SKM-1 treated with dmso at 0.1 percent for 144 hours (cell line): ENCODE results near the gene CCNYL1.
"Not testable (repeated sequence)": the region's sequence is repeated elsewhere in the genome, so short reads cannot be mapped to it uniquely, and the experiment has no call there.

ENCODE experiments used
- DNase-seq: peaks from one replicate; lab custom pipeline; 2025; ENCODE audit not compliant: unreplicated experiment; lab: John Stamatoyannopoulos, UW

The CCNYL1 gene

GRCh38 chr2:207710814-207711740 is at the start of gene CCNYL1:
TSS of gene CCNYL1 (plus strand) at chr2:207711640. CDS start at chr2:207711897, 257 bp downstream.
- peak; percentile 98 for DNase-seq

DNA sequence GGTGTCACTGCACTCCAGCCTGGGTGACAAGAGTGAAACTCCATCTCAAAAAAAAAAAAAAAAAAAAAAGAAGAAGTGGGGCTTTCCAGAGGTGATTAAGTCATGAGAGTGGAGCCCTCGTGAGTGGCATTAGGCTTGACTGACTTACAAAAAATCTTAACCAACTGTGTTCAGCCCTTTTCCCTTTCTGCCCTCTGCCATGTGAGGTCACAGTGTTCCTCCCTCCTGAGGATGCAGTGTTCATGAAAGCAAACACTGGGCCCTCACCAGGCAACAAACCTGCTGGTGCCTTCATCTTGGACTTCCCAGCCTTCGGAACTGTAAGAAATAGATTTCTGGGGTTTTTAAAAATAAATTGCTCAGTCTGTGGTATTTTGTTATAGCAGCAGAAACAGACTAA is 49.2 kb upstream of the CCNYL1 start:
- DNase-seq = peak; percentile 10

GRCh38 chr2:207663870-207664545 is 47.4 kb upstream of the CCNYL1 start:
- no peak for DNase-seq

GRCh38 chr2:207670887-207671286 is 40.6 kb upstream of the CCNYL1 start:
- no peak for DNase-seq

- DNase-seq = no peak
Observed at GRCh38 chr2:207673431-207673830, 38.0 kb upstream of the CCNYL1 start.

GRCh38 chr2:207674266-207674774 is 37.1 kb upstream of the CCNYL1 start:
- no peak for DNase-seq

DNA sequence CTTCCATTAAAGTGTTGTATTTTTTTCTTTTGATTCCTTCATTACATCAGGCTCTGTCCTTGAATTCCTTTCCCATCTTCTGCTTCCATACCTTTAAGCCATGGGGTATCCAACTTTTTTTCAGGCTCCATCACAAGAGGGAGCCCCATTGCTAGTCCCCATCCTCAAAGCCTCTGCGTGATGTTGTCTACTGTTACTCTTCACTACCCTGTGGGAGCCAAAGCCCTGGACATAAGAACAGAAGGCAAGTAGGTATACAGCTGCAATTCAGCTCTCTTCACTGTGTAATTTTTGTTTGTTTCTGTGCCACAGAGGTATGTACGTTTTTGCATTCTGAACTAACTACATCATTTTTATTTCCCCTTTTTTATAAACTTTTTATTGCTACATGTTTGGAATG is 36.6 kb upstream of the CCNYL1 start:
- DNase-seq = no peak

GRCh38 chr2:207676827-207677354 is 34.5 kb upstream of the CCNYL1 start:
- DNase-seq = no peak

DNA sequence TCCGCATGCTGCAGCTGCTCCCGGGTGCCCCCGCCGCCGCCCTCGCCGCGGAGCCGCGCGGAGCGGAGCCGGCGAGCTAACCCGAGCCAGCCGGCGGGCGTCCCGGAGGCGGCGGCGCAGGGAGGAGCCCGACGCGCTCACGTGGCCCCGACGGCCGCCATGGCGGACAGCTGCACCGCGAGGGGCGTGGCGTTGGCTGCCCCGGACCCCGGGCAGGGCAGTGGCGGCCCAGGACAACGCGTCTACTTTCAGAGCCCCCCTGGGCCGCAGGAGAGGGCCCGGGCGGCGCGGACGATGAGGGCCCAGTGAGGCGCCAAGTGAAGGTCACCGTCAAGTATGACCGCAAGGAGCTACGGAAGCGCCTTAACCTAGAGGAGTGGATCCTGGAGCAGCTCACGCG is 30.0 kb upstream of the CCNYL1 start:
- DNase-seq = no peak

DNA sequence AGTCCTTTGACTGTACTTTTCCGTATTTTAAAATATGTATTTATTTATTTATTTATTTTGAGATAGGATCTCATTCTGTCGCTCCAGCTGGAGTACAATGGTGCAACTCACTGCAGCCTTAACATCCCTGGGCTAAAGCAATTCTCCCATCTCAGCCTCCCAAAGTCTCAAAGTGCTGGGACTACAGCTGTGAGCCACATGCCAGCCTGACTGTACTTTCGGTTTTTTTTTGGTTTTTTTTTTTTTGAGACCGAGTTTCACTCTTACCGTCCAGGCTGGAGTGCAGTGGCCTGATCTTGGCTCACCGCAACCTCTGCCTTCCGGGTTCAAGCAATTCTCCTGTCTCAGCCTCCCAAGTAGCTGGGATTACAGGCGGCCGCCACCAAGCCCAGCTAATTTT is 28.9 kb upstream of the CCNYL1 start:
- DNase-seq = no peak

GRCh38 chr2:207683438-207683837 is 28.0 kb upstream of the CCNYL1 start:
- DNase-seq = no peak

DNA sequence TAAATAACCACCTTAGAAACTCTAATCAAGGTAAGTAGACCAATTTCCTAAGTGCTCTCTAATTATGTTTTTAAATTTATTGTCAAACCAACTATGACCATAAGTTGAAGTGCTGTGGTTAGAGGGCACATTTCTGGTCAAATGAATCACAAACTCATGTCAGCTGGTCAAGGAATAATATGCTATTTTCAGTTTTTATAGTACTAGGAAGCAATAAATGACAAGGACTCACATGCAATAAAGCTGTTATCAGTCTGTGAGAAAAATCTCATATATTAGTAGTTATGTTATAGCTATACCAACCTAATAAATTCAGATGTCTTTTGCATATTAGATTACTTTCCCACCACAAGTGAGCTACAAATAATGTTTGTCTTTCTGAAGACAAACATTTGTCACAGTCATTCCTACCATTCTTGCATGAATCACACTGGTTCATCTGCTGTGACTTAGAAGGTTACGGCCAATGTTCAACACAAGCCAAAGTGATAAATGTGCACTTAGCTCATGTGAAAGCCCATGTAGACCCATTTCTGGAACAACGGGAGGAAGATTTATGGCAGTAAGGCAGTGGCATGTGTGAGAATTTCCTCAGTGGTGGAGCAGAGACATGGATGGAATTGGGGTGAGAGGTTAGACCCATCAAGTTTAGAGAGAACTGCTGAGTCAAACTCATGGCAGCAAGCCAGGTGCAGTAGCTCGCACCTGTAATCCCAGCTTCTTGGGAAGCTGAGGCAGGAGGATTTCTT is 27.4 kb upstream of the CCNYL1 start:
- DNase-seq = no peak

- no peak for DNase-seq
Observed at GRCh38 chr2:207686812-207687211, 24.6 kb upstream of the CCNYL1 start.

DNA sequence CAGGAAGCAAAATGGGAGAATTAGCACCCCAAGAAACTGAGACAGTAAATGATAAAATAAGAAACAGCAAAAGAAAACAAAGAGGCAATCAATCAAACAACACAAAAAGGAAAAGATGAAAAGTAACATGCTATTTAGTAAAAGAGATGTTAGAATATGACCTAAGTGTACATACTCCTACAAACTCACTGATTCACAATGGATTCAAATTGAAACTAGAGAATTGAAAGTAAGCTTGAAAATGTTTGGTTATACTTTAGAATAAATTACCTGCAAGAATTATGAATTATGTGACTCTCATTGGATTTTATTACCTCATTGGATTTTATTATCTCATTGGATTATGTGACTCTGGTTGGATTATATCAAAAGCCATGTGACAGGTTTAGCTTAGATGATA is 22.8 kb upstream of the CCNYL1 start:
- DNase-seq = no peak

DNA sequence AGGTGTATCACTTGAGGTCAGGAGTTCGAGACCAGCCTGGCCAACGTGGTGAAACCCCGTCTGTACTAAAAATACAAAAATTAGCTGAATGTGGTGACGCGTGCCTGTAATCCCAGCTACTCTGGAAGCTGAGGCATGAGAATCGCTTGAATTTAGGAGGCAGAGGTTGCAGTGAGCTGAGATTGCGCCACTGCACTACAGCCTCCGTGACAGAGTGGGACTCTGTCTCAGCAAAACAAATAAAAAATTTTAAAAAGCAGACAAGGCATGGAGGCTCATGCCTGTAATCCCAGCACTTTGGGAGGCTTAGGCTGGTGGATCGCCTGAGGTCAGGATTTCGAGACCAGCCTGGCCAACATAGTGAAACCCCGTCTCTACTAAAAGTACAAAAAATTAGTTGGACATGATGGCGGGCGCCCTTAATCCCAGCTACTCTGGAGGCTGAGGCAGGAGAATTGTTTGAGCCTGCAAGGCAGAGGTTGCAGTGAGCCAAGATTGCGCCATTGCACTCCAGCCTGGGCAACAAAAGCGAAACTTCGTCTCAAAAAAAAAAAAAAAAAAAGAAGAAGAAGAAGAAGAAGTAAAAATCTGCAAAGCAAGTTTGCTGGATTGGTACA is 20.5 kb upstream of the CCNYL1 start:
- not testable (repeated sequence) for DNase-seq

DNA sequence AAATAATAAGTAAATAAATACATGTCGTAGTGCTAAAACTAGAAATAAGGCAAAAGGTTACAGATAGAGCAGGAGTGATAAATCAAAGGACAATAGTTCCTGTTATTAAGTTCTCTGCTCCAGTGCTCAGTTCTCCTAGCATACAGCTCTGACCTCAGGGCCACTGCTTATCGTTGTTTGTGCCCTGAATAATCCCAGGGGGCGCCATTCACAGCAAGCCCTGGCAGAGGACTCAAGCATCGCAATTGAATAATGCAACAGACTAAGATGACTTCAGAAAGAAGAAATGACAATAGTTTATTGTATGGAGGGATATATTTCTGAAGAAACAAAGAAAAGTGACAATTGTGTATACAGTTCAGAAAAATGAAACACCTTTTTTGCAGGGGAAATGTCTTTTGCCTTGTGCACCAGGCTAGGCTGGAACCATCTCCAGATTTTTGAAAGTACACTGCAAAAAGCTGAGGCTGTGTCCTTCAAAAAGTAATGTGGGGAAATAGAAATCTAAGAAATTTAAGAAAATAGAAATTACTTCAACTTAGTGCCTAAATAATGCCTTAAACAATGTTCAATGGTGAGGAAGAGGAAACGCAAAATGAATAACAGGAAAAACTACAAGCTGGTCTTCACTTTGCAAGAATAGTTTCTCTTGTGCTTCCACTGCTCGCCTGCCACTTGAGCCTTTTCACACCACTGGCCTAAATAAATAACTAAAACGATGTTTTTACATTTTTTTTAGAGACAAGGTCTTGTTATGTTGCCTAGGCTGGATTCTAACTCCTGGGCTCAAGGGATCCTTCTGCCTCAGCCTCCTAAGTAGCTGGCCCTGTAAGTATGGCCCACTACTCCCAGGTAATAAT is 19.0 kb upstream of the CCNYL1 start:
- DNase-seq = peak; percentile 40

GRCh38 chr2:207693641-207694249 is 17.7 kb upstream of the CCNYL1 start:
- no peak for DNase-seq

DNA sequence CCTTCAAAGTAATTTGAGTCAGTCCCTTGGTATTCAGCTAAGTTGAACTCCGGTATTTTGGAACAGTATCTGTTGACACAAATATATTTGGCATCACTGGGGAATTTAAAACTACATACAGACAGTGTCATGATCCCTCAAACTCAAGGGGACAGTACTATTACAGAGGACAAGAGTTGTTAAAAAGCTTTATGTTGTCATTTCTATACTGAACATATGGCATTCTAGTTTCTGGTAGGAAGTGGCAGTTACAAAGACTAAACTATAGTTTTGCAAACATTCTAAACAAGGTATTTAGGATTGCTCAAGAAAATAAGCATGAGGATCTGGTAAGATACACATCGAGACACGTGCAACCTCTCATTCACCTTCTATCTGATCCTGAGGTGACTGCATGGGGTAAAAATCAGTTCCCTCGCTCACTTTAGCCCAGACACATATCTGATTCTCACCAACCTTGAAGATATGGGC is 16.6 kb upstream of the CCNYL1 start:
- DNase-seq = no peak

- no peak for DNase-seq
Observed at GRCh38 chr2:207695293-207695692, 16.1 kb upstream of the CCNYL1 start.
